ENCODE results near the gene TMEM126B.

DNA sequence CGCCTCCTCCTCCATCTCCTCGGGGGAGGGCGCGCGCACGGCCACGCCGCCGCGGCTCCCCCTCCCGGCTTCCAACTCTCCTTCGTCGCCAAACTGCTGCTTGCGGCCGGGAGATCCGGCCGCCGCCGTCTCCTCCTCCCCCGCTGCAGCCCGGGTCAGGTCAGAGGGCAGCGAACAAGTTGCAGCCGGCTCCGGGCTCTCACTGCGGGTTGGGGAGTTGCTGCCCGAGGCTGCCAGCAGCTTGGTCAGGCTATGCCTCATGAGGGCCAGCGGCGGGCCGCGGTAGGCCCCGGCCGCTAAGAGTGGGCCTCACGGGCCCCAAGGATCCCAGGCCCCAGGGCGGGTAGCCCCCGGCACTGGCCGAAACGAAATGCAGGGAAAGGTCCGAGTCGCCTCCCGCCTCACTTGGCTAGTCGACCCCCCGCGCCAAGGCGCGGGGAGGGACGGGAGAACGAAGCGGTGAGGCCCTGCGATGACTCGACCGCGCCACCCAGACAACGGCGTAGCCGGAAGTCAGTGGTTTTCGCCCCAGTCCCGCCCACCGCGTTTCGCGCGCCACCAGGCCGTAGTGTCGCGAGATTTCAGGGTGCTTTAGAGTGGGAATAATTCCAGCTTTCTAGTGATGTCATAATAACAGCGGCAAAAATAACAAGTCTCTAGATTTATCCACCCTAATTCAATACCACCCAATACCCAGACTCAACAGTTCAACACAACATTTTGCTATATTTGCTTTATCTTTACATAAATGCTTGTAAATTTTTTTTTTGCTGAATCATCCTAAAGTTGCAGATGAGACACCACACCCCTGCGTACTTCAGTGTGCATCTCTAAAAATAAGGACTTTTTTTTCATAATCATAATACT, 36.5 kb downstream of the TMEM126B start, which contains the start of gene CREBZF:
- peak; percentile 55 to 97 for TF ChIP-seq POLR2A (IDR thresholded peaks at IDR 0.05)
- TF ChIP-seq, protein P1, sequence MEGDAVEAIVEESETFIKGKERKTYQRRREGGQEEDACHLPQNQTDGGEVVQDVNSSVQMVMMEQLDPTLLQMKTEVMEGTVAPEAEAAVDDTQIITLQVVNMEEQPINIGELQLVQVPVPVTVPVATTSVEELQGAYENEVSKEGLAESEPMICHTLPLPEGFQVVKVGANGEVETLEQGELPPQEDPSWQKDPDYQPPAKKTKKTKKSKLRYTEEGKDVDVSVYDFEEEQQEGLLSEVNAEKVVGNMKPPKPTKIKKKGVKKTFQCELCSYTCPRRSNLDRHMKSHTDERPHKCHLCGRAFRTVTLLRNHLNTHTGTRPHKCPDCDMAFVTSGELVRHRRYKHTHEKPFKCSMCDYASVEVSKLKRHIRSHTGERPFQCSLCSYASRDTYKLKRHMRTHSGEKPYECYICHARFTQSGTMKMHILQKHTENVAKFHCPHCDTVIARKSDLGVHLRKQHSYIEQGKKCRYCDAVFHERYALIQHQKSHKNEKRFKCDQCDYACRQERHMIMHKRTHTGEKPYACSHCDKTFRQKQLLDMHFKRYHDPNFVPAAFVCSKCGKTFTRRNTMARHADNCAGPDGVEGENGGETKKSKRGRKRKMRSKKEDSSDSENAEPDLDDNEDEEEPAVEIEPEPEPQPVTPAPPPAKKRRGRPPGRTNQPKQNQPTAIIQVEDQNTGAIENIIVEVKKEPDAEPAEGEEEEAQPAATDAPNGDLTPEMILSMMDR (IDR thresholded peaks at IDR 0.05), result no peak

Data from vagina (tissue), 2 donors.